GM23338 (cell line): ENCODE measurements around the gene CBY1. TPM values are rescaled to one million over a fixed set of nuclear protein-coding genes. Genes with fewer than 3 reads are reported as not detected.

Experiments used
- ATAC-seq: fragments of 200-7000 bp; cut with Tn5 transposase; 3 replicates; pipeline ENCODE4 v1.9.1; 2020
- DNase-seq: peaks from one replicate; pipeline ENCODE4 v3.0.0-alpha.2; 2015; ENCODE audit warnings: low spot score
- H2AFZ ChIP-seq: fragments of 200-600 bp; sonication (generic); 2 replicates; pipeline ENCODE4 v1.8.0; 2016; ENCODE audit warnings: antibody characterized with exemption, mild to moderate bottlenecking, moderate library complexity
- H3F3A ChIP-seq: fragments of 200-600 bp; sonication (generic); replicated peaks from 2 replicates; pipeline ENCODE4 v1.8.0; 2017; ENCODE audit warnings: antibody characterized with exemption, mixed run types, low read depth
- H3K27ac ChIP-seq: fragments of 200-600 bp; sonication (generic); 2 replicates; pipeline ENCODE4 v1.6.1; 2016; ENCODE audit warnings: low read depth
- H3K27me3 ChIP-seq: fragments of 200-600 bp; sonication (generic); 2 replicates; pipeline ENCODE4 v1.8.0; 2016; ENCODE audit warnings: mild to moderate bottlenecking, mixed run types, moderate library complexity; ENCODE audit not compliant: insufficient read depth
- H3K36me3 ChIP-seq: fragments of 200-600 bp; sonication (generic); 2 replicates; pipeline ENCODE4 v1.8.0; 2016; ENCODE audit warnings: mild to moderate bottlenecking; ENCODE audit not compliant: insufficient read depth
- H3K4me1 ChIP-seq: fragments of 200-600 bp; sonication (generic); 2 replicates; pipeline ENCODE4 v1.8.0; 2016; ENCODE audit warnings: mild to moderate bottlenecking, moderate library complexity; ENCODE audit not compliant: insufficient read depth
- H3K4me2 ChIP-seq: fragments of 200-600 bp; sonication (generic); 2 replicates; pipeline ENCODE4 v1.7.1; 2017; ENCODE audit warnings: mixed run types
- H3K4me3 ChIP-seq: fragments of 200-600 bp; sonication (generic); 2 replicates; pipeline ENCODE4 v1.6.1; 2016; ENCODE audit warnings: mixed run types
- H3K79me2 ChIP-seq: fragments of 200-600 bp; sonication (generic); replicated peaks from 2 replicates; pipeline ENCODE4 v1.8.0; 2017; ENCODE audit warnings: mild to moderate bottlenecking; ENCODE audit not compliant: insufficient read depth
- H3K9me2 ChIP-seq: fragments of 200-600 bp; sonication (generic); 2 replicates; pipeline ENCODE4 v1.8.0; 2017; ENCODE audit not compliant: insufficient read depth
- H4K20me1 ChIP-seq: fragments of 200-600 bp; sonication (generic); replicated peaks from 2 replicates; pipeline ENCODE4 v1.8.0; 2017; ENCODE audit warnings: mild to moderate bottlenecking; ENCODE audit not compliant: insufficient read depth
- H3K27ac Mint-ChIP-seq: 2 replicates; pipeline ENCODE4 v1.8.0; 2020; ENCODE audit warnings: inconsistent platforms, mild to moderate bottlenecking, moderate library complexity, mixed read lengths
- H3K27me3 Mint-ChIP-seq: 3 replicates; pipeline ENCODE4 v1.8.0; 2022; ENCODE audit warnings: low read depth, mild to moderate bottlenecking, moderate library complexity, mixed read lengths, inconsistent platforms; ENCODE audit not compliant: insufficient read depth, poor library complexity
- H3K36me3 Mint-ChIP-seq: 3 replicates; pipeline ENCODE4 v1.8.0; 2021; ENCODE audit warnings: low read depth, mild to moderate bottlenecking, inconsistent platforms, moderate library complexity, mixed read lengths
- H3K4me1 Mint-ChIP-seq: 3 replicates; pipeline ENCODE4 v1.8.0; 2020; ENCODE audit warnings: mild to moderate bottlenecking, inconsistent platforms, mixed read lengths
- H3K4me3 Mint-ChIP-seq: 3 replicates; pipeline ENCODE4 v1.8.0; 2021; ENCODE audit warnings: moderate library complexity, mild to moderate bottlenecking, inconsistent platforms, mixed read lengths
- H3K9me3 Mint-ChIP-seq: 3 replicates; pipeline ENCODE4 v1.8.0; 2020; ENCODE audit warnings: moderate library complexity, mild to moderate bottlenecking, inconsistent platforms, mixed read lengths
- CREB1 ChIP-seq: fragments of 250-450 bp; sonication (Bioruptor Pico); IDR thresholded peaks from 2 replicates; pipeline ENCODE4 v1.5.0; 2020; ENCODE audit warnings: low read depth, mild to moderate bottlenecking, moderate library complexity
- ETS1 ChIP-seq: IDR thresholded peaks from 2 replicates; pipeline ENCODE4 v1.6.1; 2016; ENCODE audit warnings: antibody characterized with exemption
- EZH2 ChIP-seq: fragments of 200-600 bp; sonication (generic); IDR thresholded peaks from one replicate; pipeline ENCODE4 v1.8.0; 2017; ENCODE audit warnings: antibody characterized with exemption, mild to moderate bottlenecking, low read depth; ENCODE audit not compliant: unreplicated experiment
- EZH2phosphoT487 ChIP-seq: fragments of 200-600 bp; sonication (generic); IDR thresholded peaks from one replicate; pipeline ENCODE4 v1.8.1; 2018; ENCODE audit warnings: antibody characterized with exemption; ENCODE audit not compliant: unreplicated experiment
- JUNB ChIP-seq: IDR thresholded peaks from one replicate; pipeline ENCODE4 v1.6.1; 2016; ENCODE audit warnings: antibody characterized with exemption; ENCODE audit not compliant: unreplicated experiment
- NANOG ChIP-seq: IDR thresholded peaks from 2 replicates; pipeline ENCODE4 v1.6.1; 2016; ENCODE audit warnings: antibody characterized with exemption, borderline replicate concordance
- POLR2AphosphoS5 ChIP-seq: IDR thresholded peaks from 2 replicates; pipeline ENCODE4 v1.6.1; 2016; ENCODE audit warnings: antibody characterized with exemption, low read depth
- REST ChIP-seq: IDR thresholded peaks from one replicate; pipeline ENCODE4 v1.6.1; 2018; ENCODE audit warnings: antibody characterized with exemption; ENCODE audit not compliant: unreplicated experiment
- STAT1 ChIP-seq: IDR thresholded peaks from one replicate; pipeline ENCODE4 v1.6.1; 2016; ENCODE audit warnings: antibody characterized with exemption; ENCODE audit not compliant: unreplicated experiment
- ZNF114 ChIP-seq: fragments of 250-450 bp; sonication (Bioruptor Pico); IDR thresholded peaks from 2 replicates; pipeline ENCODE4 v1.5.0; 2020; ENCODE audit warnings: mild to moderate bottlenecking, moderate library complexity
- ZNF331 ChIP-seq: fragments of 250-450 bp; sonication (Bioruptor Pico); IDR thresholded peaks from 2 replicates; pipeline ENCODE4 v1.5.0; 2020; ENCODE audit warnings: low read depth, mild to moderate bottlenecking, moderate library complexity
- polyA plus RNA-seq: library from polyadenylated mRNA; unstranded; fragments of >200 nt; fragmentation: Nextera tagmentation; extraction: Ambion mirVana; gene quantifications from 2 replicates; pipeline ENCODE4 v1.2.1, GENCODE V29; 2016
- total RNA-seq: library from RNA; depleted of rRNA; stranded (reverse); fragments of >200 nt; shearing (Covaris generic); gene quantifications from 2 replicates; pipeline ENCODE4 v1.2.3, GENCODE V29; 2014
- TF ChIP-seq, protein P1 (sequence below), 2 experiments: fragments of 200-600 bp in 1 of 2; sonication (generic) in 1 of 2; conservative IDR thresholded peaks; 2 replicates each; pipeline versions ENCODE4 v1.5.1 to v1.6.1; 2016 to 2017; ENCODE audit warnings: antibody characterized with exemption in 2 of 2, low read depth in 2 of 2, mild to moderate bottlenecking in 2 of 2, moderate library complexity in 1 of 2
- TF ChIP-seq, protein P2 (sequence below): fragments of 250-450 bp; sonication (Bioruptor Pico); IDR thresholded peaks from 2 replicates; pipeline ENCODE4 v1.5.0; 2020; ENCODE audit warnings: mild to moderate bottlenecking, moderate library complexity

The CBY1 gene
- total and polyA plus RNA-seq, 2 experiments from 2014 or later: 12.8 to 36.4 TPM

DNA sequence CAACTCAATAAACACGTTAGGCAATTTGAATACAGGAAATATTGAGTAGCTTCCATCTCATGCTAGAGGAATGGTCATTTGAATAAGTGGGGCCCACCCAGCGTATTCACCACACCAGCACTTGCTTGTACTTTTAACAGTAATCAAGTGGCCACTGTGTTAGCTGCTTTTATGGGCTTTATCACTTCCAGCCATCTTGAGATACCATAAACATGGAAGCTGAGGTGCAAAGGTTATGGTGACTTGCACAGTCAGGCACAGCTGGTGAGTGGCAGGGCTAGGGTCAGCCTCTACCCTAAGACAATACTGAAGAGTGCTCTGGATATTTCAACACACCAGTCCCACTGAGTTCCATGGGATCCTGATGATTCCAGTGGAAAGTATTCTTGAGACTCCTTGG, 37.6 kb downstream of the CBY1 start:
- Histone ChIP-seq H3K4me1 (peaks cover 15% of the 10 kb centered on the region), H3K79me2 (peaks cover 43% of the 10 kb centered on the region), H3F3A (no peaks in the 10 kb centered on the region), H3K27me3 (no peaks in the 10 kb centered on the region), H3K4me3 (no peak overlapping the region), H2AFZ (no peak overlapping the region), H3K27ac (no peak overlapping the region), H3K4me2 (no peak overlapping the region), H3K9me2 (no peaks in the 10 kb centered on the region), H3K36me3 (no peaks in the 10 kb centered on the region; the same call in 1 of the 2 replicates), H4K20me1 (peaks cover 35% of the 10 kb centered on the region)
- H3K9me3 Mint-ChIP-seq: no peaks in the 10 kb centered on the region
- H3K4me1 Mint-ChIP-seq: peaks cover 16% of the 10 kb centered on the region
- ATAC-seq (no peak), DNase-seq (no peak)
- H3K27me3 Mint-ChIP-seq: peaks cover 5% of the 10 kb centered on the region
- H3K36me3 Mint-ChIP-seq: peaks cover 15% of the 10 kb centered on the region
- H3K4me3 Mint-ChIP-seq: no peak overlapping the region
- TF ChIP-seq STAT1: no peak
- TF ChIP-seq EZH2phosphoT487: no peak
- TF ChIP-seq REST: no peak
- no peak for TF ChIP-seq EZH2
- no peak for TF ChIP-seq ZNF114 (CRISPR knock-in tag)
- no peak for TF ChIP-seq NANOG
- no peak for TF ChIP-seq ZNF331
- TF ChIP-seq, protein P1, sequence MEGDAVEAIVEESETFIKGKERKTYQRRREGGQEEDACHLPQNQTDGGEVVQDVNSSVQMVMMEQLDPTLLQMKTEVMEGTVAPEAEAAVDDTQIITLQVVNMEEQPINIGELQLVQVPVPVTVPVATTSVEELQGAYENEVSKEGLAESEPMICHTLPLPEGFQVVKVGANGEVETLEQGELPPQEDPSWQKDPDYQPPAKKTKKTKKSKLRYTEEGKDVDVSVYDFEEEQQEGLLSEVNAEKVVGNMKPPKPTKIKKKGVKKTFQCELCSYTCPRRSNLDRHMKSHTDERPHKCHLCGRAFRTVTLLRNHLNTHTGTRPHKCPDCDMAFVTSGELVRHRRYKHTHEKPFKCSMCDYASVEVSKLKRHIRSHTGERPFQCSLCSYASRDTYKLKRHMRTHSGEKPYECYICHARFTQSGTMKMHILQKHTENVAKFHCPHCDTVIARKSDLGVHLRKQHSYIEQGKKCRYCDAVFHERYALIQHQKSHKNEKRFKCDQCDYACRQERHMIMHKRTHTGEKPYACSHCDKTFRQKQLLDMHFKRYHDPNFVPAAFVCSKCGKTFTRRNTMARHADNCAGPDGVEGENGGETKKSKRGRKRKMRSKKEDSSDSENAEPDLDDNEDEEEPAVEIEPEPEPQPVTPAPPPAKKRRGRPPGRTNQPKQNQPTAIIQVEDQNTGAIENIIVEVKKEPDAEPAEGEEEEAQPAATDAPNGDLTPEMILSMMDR (conservative IDR thresholded peaks at IDR 0.05; ENCODE audit: low read depth in 2 of 2): no peak
- TF ChIP-seq, protein P2, sequence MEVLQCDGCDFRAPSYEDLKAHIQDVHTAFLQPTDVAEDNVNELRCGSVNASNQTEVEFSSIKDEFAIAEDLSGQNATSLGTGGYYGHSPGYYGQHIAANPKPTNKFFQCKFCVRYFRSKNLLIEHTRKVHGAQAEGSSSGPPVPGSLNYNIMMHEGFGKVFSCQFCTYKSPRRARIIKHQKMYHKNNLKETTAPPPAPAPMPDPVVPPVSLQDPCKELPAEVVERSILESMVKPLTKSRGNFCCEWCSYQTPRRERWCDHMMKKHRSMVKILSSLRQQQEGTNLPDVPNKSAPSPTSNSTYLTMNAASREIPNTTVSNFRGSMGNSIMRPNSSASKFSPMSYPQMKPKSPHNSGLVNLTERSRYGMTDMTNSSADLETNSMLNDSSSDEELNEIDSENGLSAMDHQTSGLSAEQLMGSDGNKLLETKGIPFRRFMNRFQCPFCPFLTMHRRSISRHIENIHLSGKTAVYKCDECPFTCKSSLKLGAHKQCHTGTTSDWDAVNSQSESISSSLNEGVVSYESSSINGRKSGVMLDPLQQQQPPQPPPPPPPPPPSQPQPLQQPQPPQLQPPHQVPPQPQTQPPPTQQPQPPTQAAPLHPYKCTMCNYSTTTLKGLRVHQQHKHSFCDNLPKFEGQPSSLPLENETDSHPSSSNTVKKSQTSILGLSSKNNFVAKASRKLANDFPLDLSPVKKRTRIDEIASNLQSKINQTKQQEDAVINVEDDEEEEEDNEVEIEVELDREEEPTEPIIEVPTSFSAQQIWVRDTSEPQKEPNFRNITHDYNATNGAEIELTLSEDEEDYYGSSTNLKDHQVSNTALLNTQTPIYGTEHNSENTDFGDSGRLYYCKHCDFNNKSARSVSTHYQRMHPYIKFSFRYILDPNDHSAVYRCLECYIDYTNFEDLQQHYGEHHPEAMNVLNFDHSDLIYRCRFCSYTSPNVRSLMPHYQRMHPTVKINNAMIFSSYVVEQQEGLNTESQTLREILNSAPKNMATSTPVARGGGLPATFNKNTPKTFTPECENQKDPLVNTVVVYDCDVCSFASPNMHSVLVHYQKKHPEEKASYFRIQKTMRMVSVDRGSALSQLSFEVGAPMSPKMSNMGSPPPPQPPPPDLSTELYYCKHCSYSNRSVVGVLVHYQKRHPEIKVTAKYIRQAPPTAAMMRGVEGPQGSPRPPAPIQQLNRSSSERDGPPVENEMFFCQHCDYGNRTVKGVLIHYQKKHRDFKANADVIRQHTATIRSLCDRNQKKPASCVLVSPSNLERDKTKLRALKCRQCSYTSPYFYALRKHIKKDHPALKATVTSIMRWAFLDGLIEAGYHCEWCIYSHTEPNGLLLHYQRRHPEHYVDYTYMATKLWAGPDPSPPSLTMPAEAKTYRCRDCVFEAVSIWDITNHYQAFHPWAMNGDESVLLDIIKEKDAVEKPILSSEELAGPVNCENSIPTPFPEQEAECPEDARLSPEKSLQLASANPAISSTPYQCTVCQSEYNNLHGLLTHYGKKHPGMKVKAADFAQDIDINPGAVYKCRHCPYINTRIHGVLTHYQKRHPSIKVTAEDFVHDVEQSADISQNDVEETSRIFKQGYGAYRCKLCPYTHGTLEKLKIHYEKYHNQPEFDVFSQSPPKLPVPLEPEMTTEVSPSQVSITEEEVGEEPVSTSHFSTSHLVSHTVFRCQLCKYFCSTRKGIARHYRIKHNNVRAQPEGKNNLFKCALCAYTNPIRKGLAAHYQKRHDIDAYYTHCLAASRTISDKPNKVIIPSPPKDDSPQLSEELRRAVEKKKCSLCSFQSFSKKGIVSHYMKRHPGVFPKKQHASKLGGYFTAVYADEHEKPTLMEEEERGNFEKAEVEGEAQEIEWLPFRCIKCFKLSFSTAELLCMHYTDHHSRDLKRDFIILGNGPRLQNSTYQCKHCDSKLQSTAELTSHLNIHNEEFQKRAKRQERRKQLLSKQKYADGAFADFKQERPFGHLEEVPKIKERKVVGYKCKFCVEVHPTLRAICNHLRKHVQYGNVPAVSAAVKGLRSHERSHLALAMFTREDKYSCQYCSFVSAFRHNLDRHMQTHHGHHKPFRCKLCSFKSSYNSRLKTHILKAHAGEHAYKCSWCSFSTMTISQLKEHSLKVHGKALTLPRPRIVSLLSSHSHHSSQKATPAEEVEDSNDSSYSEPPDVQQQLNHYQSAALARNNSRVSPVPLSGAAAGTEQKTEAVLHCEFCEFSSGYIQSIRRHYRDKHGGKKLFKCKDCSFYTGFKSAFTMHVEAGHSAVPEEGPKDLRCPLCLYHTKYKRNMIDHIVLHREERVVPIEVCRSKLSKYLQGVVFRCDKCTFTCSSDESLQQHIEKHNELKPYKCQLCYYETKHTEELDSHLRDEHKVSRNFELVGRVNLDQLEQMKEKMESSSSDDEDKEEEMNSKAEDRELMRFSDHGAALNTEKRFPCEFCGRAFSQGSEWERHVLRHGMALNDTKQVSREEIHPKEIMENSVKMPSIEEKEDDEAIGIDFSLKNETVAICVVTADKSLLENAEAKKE (CRISPR knock-in tag): no peak
- TF ChIP-seq POLR2AphosphoS5: no peak
- no peak for TF ChIP-seq CREB1 (CRISPR knock-in tag)
- no peak for TF ChIP-seq JUNB
- no peak for TF ChIP-seq ETS1
- no peak overlapping the region; the same call in 1 of the 2 replicates for H3K27ac Mint-ChIP-seq
